NCI-H2029 treated with DMSO at 0.1 percent for 48 hours (cell line): Measurements from ENCODE around the gene PIP4P1.
A peak's percentile ranks its signal among the peaks of the same experiment; 100 is the strongest.
"Not testable (repeated sequence)": the region's sequence is repeated elsewhere in the genome, so short reads cannot be mapped to it uniquely, and the experiment has no call there.

Experiments
- DNase-seq: peaks from one replicate; lab custom pipeline; 2025; lab: John Stamatoyannopoulos, UW

Gene PIP4P1

GRCh38 chr14:20476776-20477175 lies 15.5 kb upstream of the PIP4P1 start:
- no peak for DNase-seq

GRCh38 chr14:20472536-20473169 lies 11.4 kb upstream of the PIP4P1 start:
- no peak for DNase-seq

- no peak for DNase-seq
Measured at GRCh38 chr14:20470603-20470901, 9.3 kb upstream of the PIP4P1 start.

- peak; percentile 47 for DNase-seq
Measured at GRCh38 chr14:20469890-20470602, 8.8 kb upstream of the PIP4P1 start.

- DNase-seq = peak; percentile 70
Measured at GRCh38 chr14:20469242-20469889, 8.1 kb upstream of the PIP4P1 start, which contains the start of gene PNP. Gene PNP, plus strand, starts transcription at chr14:20469406. Its CDS starts 119 bp downstream, at chr14:20469525.

GRCh38 chr14:20468764-20469241 lies 7.6 kb upstream of the PIP4P1 start:
- no peak for DNase-seq

- DNase-seq = no peak
Measured at GRCh38 chr14:20460458-20461224, 593 bp downstream of the PIP4P1 start.

GRCh38 chr14:20458031-20458789 lies 3.0 kb downstream of the PIP4P1 start:
- no peak for DNase-seq

- DNase-seq = no peak
Measured at GRCh38 chr14:20456971-20457370, 4.3 kb downstream of the PIP4P1 start.

- no peak for DNase-seq
Measured at GRCh38 chr14:20455355-20456300, 5.6 kb downstream of the PIP4P1 start.

GRCh38 chr14:20454516-20455354 lies 6.5 kb downstream of the PIP4P1 start, which contains the start of the genes APEX1 and OSGEP:
Gene APEX1, plus strand, starts transcription at chr14:20455226. Its CDS starts 420 bp downstream, at chr14:20455646.
Gene OSGEP, minus strand, starts transcription at chr14:20454812. Its CDS starts 129 bp downstream, at chr14:20454683.
- DNase-seq = peak; percentile 97

GRCh38 chr14:20452831-20453230 lies 8.4 kb downstream of the PIP4P1 start:
- not testable (repeated sequence) for DNase-seq

GRCh38 chr14:20446889-20447288 lies 14.3 kb downstream of the PIP4P1 start:
- DNase-seq = no peak

GRCh38 chr14:20443650-20444049 lies 17.6 kb downstream of the PIP4P1 start:
- DNase-seq = not testable (repeated sequence)

GRCh38 chr14:20441461-20441860 lies 19.8 kb downstream of the PIP4P1 start:
- DNase-seq = no peak

- no peak for DNase-seq
Measured at GRCh38 chr14:20440882-20441281, 20.4 kb downstream of the PIP4P1 start.

GRCh38 chr14:20440465-20440864 lies 20.8 kb downstream of the PIP4P1 start:
- DNase-seq = no peak

GRCh38 chr14:20438664-20439063 lies 22.6 kb downstream of the PIP4P1 start:
- no peak for DNase-seq

GRCh38 chr14:20436363-20436755 lies 24.9 kb downstream of the PIP4P1 start:
- no peak for DNase-seq
